ENCODE results near the gene NFAT5.

The NFAT5 gene

DNA sequence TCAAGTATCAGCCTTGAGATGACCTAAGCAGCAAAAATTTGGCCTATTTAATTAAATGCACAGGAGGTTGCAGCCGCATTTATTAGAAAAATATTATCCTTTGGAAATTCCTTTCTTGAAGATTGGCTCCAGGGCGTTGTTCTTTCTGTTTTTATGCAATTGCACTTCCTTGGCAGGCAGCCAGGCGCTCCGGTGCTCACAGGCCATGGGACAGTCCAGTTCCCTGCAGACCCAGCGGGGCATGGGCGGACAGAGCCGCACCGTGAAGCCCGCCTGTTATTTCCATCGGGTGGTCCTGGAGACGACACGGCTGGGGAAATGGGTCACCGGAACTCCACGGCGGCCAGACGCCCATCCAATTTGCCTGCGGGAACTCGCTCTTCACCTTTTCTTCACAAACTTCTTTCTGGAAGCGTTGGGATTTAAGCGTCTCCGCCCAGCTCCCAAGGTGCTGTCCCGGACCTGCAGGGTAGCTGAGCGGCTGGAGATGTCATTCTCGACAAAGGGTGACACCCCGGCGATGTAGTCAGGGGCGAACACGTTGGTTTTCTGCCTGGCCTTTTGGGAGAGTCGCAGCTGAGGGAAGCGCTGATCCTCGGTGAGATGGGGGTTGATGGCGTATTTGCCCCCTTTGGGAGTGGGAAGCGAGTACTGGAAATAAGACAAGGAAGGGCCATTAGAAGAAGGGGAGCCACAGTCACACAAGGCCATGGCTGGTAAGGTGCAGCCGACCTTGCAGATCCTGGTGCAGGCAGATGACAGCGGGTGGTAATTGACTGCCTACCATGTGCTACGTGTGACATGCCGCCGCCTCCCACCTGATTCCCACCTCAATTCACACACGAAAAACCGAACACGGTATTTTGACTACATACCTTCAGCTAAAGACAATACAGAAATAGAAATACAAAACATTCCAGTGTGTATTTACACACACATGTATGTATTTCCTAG, 176.5 kb downstream of the NFAT5 start:
- DNase-seq (ENCODE audit: low spot score) = no peak

DNA sequence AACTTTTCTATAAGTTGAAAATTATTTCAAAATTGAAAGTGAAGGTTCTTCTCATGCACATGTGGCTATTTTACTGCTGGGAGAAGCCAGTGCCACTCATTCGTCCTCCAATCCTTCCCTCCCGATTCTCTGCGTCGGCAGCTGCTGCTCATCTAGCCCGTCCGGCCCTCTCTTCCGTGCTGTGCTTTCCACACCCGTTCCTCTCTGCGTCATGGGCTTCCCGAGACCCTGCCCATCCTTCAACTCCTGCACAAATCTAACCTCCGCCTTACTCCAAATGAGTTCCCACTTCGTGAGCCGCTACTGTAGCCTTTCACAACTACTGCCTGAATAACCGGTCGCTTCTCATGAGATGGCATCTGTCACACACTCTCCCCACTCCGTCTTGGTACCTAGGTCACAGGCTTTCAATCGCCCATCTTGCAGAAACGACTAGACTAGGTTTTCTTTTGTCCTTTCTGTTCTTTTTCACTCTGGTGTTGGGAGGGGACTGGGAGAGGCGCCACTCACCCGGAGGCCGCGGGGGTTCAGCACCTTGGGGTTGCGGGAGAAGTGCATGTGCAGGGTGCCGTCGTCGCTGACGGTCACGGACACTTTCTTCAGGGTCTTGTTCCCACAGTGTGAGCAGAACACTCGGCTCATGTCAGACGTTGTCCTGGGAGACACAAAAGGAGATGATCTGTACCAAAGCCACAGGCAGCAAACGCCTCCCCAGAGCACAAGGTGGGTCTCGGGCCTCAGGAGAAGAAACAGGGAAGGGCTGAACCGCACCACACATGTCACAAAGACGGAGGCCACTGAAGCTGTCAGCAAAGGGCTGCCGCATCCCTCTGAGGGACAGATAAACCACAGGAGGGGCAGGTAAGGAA, 178.8 kb downstream of the NFAT5 start:
- DNase-seq (ENCODE audit: low spot score) = no peak

DNA sequence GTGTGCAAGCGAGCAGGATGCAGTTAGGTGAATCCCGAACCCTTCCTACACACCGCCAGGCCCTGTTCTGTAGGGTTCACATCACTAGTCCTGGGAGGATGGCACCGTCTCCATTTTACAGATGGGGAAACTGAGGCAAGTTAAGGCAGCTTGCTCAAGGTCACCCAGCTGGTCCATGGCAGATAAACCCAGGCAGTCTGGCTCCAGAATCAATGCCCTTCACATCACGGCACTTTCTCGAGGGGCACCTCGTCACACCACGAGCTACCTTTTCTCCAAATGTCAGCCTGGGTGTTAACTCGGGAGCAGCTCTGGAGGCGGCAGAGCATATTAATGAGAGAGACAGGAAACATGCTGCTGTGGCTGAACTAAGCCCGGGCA, 179.5 kb downstream of the NFAT5 start:
- no peak for DNase-seq (ENCODE audit: low spot score)

DNA sequence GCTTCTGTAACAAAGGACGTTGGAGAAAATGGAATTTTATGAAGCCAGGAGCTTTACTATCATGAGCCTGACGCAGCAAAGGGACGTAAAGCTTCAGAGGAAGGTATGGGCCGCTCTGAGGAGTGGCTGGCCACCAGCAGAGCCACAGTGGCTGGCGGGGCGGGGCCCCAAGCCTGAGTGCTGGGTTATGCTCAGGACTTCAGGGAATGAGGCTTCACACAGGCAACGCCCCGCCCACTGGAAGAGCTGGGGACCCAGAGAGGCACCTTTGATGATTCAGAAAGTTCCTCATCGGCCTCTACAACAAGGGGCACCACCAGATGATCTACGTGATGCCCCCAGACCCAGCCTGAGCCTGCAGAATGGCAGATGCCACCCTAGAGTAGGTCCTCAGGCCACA, 180.2 kb downstream of the NFAT5 start:
- DNase-seq (ENCODE audit: low spot score) = no peak

DNA sequence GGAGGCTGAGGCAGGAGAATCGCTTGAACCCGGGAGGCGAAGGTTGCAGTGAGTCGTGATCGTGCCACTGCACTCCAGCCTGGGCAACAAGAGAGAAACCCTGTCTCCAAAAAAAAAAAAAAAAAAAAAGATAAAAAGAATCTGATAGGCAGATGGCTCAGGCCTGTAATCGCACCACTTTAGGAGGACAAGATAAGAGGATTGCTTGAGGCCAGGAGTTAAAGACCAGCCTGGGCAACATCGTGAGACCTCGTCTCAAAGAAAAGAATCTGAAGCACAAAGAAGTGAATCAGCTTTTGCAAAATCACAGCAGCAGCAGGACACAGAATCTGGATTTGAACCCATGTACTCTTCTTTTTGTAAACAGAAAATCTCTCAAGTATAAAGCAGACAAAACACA, 181.3 kb downstream of the NFAT5 start:
- no peak for DNase-seq (ENCODE audit: low spot score)

DNA sequence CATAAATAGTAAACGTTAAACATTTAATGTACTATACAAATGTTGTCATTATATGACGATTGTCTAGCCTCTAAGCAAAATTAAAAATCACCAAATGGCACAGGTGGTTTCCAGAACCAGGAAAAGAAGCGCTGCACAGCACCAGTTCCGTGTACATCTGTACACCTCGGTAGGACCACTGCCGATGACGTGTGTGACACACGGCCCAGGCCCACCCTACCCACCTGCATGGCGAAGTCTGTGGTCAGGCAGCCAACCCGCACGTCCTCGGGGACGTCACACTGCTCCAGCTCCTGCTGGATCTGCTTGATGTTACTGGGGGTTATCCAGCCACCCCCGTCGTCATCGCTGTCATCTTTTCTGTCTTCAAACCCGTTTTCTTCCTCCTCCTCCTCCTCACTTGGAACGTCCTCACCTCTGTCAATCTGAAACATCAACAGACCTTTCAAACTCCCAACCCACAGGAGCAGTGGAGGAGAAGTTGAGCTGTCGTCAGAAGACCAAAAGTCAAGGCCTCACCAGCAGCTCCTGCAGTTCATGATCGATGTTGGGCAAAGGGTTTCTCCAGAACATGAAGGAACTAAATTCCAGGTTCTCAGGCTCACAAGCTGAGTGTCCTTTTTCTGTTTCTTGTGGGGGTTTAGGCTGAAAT, 183.1 kb downstream of the NFAT5 start:
- DNase-seq (ENCODE audit: low spot score) = no peak

DNA sequence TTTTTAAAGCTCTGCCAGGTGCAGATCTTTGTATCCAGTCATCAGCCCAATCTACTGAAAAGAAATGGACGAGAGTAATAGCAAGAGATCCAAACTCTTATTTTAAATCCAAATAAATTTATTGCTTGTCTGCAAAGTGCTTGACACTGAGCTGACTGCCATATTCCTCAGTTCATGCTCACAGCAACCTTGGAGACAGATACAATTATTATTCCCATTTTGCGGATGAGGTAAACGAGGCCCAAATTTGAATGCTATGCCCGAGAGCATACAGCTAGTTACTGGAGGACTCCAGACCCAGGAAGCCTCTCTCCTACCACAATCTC, 188.3 kb downstream of the NFAT5 start:
- DNase-seq (ENCODE audit: low spot score) = no peak

Measured in iPS-NIHi11 (cell line).